Prostate gland (tissue), 2 donors: ENCODE data around the gene PRSS8.

ENCODE experiments used
- CTCF ChIP-seq, 4 experiments: fragments of 200-600 bp in 2 of 4; fragments of 450-650 bp in 2 of 4; sonication (generic) in 2 of 4; IDR thresholded peaks; 1 replicate in 3 of 4; 2 replicates in 1 of 4; pipeline ENCODE4 v1.5.1; 2016 to 2019; ENCODE audit warnings: antibody characterized with exemption in 4 of 4, mild to moderate bottlenecking in 2 of 4, moderate library complexity in 2 of 4
- POLR2A ChIP-seq: fragments of 450-650 bp; IDR thresholded peaks from one replicate; pipeline ENCODE4 v1.6.1; 2016; ENCODE audit warnings: antibody characterized with exemption, mild to moderate bottlenecking
- POLR2AphosphoS5 ChIP-seq: sonication (generic); formaldehyde crosslinking; IDR thresholded peaks from one replicate; pipeline ENCODE4 v1.6.1; 2017; ENCODE audit warnings: antibody characterized with exemption

GRCh38 chr16:31120129-31120528, 15.4 kb downstream of the PRSS8 start:
- TF ChIP-seq CTCF (IDR thresholded peaks at IDR 0.05) (no peak), POLR2A (no peak), POLR2AphosphoS5 (no peak)
